SKM-1 (cell line): Measurements from ENCODE around the gene MRS2.
A peak's percentile ranks its signal among the peaks of the same experiment; 100 is the strongest.
"Not testable (repeated sequence)": the region's sequence is repeated elsewhere in the genome, so short reads cannot be mapped to it uniquely, and the experiment has no call there.

Source experiments
- DNase-seq: peaks from one replicate; lab custom pipeline; 2025; ENCODE audit not compliant: unreplicated experiment; lab: John Stamatoyannopoulos, UW

MRS2 gene, protein sequence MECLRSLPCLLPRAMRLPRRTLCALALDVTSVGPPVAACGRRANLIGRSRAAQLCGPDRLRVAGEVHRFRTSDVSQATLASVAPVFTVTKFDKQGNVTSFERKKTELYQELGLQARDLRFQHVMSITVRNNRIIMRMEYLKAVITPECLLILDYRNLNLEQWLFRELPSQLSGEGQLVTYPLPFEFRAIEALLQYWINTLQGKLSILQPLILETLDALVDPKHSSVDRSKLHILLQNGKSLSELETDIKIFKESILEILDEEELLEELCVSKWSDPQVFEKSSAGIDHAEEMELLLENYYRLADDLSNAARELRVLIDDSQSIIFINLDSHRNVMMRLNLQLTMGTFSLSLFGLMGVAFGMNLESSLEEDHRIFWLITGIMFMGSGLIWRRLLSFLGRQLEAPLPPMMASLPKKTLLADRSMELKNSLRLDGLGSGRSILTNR

GRCh38 chr6:24402697-24403500 is at the start of gene MRS2:
MRS2 (plus strand) TSS chr6:24402936; CDS start chr6:24403047, 111 bp downstream.
- DNase-seq, result peak; percentile 52

DNA sequence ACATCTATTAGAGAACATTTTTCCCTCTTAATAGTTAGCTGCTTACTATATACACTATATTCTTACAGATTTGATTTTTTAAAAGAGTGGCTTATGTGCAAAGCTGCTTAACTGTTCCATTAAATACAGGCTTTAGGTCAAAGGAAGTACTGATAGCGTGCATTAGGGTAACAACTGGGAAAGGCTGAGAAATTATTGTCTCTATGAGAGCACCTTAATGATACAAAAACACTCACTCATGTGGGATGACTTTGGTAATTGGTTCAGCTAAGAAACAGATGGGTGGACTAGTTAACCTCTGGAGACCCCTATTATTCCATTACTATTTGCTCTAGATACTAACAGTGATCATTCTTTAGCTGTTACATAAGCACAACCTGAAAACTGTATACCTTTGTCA is 48.9 kb upstream of the MRS2 start:
- no peak for DNase-seq

DNA sequence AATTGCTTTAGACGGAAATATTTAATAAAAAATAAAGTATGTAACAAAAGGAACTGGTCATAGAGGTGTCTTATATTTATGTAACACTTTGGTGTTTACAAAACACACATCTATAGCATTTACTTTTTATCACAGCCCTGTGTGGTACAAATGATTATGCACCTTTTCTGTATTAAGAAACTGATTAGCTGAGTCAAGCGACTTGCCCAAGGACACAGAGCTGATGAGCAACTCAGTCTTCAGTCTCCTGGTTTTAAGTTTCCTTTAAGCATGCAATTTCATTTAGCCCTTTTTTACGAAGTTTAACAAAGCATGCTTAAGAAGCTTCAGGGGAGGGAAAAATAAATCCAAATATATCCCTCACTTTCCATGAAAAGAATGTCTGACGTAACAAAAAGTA is 47.3 kb upstream of the MRS2 start:
- no peak for DNase-seq

DNA sequence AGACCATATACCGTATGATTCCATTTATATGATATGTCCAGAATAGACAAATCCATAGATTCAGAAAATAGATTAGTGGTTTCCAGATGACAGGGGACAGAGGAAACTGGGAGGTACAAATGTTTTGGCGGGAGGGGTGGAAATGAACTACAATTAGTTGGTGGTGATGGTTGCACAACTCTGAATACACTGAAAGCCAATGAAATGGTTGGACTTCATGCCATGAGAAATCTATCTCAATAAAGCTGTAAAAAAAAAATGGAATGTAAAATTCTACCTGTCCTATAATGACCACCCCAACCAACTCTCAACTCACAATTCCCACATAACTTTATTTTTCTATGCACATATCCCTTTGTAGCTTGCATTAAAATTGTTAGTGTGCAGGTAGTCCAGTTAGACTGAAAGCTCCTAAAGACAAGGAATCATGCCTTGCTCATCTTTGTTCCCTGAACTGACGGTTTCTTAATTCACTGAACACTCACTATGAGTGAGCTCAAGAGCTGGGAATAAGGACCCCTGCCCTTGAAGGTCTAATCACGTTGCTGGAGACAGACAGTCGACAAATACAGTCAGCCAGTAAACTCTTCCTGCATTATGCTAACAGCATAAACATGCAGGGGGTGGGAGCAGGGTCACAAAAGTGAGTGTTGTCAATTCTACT is 46.3 kb upstream of the MRS2 start:
- DNase-seq, result no peak

DNA sequence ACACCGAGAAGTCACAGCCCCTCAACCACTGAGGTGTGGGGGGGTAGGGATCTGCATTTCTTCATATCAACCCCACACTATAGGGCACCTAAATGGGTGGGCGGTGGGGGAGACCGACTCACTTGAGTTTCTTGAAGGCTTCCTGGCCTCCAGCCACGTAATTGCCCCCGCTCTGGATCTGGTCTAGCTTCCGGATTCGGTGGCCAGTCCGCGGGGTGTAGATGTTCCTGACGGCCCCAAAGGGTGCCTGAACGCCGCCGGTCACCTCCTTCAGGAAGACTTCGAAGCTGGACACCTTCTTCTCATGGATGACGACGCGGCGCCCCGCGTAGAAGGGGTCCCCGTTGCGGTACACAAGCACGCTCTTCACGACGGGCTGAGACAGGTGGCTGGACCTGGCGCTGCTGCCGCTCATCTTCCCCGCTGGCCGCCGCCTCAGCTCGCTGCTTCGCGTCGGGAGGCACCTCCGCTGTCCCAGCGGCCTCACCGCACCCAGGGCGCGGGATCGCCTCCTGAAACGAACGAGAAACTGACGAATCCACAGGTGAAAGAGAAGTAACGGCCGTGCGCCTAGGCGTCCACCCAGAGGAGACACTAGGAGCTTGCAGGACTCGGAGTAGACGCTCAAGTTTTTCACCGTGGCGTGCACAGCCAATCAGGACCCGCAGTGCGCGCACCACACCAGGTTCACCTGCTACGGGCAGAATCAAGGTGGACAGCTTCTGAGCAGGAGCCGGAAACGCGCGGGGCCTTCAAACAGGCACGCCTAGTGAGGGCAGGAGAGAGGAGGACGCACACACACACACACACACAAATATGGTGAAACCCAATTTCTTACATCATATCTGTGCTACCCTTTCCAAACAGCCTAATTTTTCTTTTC is 45.2 kb upstream of the MRS2 start, which contains the start of gene DCDC2:
DCDC2 (minus strand) TSS at position 724 of the 883 bp plus-strand sequence; CDS start at position 415, 309 bp downstream.
- DNase-seq, result no peak

- DNase-seq, result no peak
Observed at GRCh38 chr6:24358219-24358821, 44.4 kb upstream of the MRS2 start.

DNA sequence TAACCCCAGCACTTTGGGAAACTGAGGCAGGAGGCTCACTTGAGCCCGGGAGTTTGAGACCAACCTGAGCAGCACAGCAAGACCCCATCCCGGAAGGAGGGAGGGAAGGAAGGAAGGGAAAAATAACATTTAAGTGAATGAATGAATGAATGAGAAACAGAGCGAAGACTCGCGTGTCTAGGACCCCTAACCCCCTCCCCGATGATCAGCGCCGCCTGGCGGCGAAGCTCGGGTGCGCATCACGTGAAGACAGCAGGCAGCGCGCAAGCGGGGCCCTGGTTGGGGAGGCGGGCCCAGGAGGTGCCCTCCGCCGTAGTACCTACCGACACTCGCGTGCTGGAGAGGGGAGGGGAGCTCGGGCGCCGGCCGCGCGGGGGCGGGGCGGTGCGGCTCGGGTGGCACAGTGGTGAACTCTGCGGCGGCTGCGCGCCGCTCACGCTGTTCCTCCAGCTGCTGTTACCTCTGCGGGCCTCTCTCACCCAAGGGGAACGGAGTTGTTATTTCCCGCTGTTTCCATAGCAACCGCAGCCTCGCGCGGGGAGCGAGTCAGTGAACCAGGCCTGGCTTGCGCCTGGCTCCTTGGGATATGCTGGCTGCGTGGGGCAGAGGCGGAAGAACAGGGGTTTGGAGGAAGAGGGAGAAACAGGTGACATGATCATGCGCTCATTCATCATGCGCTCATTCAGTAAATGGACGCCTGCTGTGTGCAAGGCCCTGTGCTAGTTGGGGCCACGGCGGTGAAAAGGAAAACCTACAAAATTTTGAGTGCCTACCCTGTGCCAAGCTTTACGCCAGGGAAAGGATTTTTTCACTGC is 42.9 kb upstream of the MRS2 start:
- DNase-seq, result peak; percentile 87

- DNase-seq, result not testable (repeated sequence)
Observed at GRCh38 chr6:24362363-24362762, 40.4 kb upstream of the MRS2 start.

GRCh38 chr6:24365103-24365633 is 37.6 kb upstream of the MRS2 start:
- not testable (repeated sequence) for DNase-seq

- DNase-seq, result no peak
Observed at GRCh38 chr6:24374612-24375011, 28.1 kb upstream of the MRS2 start.

DNA sequence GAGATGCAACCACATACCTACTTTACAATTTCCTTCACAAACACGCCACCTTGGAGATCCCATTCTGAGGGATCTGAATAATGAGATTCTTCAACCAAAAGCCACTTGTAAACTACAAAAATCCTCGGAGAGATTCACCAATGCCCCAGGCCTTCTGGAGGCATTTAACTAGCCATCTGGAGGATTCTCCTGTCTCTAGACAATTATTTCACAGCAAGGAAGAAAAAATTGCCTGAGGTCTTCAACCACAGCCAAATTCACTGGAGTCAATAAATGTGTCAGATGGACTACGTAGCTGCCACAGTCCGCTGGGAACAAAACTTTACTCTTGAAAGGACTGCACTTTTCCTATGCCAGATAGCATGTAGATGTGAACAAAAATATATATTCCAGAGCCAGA is 25.9 kb upstream of the MRS2 start:
- DNase-seq, result no peak

GRCh38 chr6:24378473-24379097 is 24.2 kb upstream of the MRS2 start:
- DNase-seq, result no peak

- DNase-seq, result no peak
Observed at GRCh38 chr6:24381476-24382219, 21.1 kb upstream of the MRS2 start.

- no peak for DNase-seq
Observed at GRCh38 chr6:24382220-24382540, 20.6 kb upstream of the MRS2 start.

DNA sequence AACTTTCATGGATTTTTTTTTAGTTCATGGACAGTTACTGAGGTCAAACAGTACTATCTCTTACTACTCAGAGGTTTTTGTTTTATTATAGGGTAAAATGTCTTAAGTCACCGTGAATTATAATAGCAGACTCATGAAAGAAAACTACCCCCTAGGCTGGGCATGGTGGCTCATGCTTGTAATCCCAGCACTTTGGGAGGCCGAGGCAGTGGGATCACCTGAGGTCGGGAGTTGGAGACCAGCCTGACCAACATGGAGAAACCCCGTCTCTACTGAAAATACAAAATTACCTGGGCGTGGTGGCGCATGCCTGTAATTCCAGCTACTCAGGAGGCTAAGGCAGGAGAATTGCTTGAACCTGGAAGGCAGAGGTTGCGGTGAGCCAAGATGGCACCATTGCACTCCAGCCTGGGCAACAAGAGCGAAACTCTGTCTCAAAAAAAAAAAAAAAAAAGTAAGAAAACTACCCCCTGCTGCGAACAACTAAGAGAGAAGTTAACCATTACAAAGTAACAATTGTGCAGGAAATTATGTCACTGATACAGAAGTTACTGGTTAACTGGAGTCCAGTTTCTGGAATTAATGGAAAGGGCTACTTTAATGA is 19.7 kb upstream of the MRS2 start:
- not testable (repeated sequence) for DNase-seq

DNA sequence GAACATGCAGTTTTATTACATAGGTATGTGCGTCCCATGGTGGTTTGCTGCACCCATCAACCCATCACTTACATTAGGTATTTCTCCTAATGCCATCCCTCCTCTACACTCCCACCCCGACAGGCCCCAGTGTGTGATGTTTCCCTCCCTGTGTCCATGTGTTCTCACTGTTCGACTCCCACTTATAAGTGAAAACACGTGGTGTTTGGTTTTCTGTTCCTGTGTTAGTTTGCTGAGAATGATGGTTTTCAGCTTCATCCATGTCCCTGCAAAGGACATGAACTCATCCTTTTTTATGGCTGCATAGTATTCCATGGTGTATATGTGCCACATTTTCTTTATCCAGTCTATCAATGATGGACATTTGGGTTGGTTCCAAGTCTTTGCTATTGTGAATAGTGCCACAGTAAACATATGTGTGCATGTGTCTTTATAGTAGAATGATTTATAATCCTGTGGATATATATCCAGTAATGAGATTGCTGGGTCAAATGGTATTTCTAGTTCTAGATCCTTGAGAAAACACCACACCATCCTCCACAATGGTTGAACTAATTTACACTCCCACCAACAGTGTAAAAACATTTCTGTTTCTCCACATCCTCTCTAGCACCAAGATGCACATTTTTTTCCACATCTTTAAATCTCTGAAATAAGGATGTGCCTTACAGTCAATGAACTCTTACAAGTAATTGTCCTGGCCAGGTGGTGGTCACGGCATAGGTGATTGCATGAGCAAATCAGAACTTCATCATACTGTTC is 18.2 kb upstream of the MRS2 start:
- not testable (repeated sequence) for DNase-seq
